WTC11 (cell line): ENCODE data around the gene C17orf100. TPM values are rescaled to one million over a fixed set of nuclear protein-coding genes. Genes with fewer than 3 reads are reported as not detected.

Experiments
- ATAC-seq: fragments of 200-7000 bp; cut with Tn5 transposase; 2 replicates; pipeline ENCODE4 v1.10.0; 2021; ENCODE audit warnings: mild to moderate bottlenecking, moderate library complexity
- CTCF ChIA-PET: fragments of 300-600 bp; sonication (Branson Sonifier 250); formaldehyde crosslinking; loops from one replicate; lab custom pipeline; 2021; ENCODE audit warnings: antibody characterized with exemption; lab: Charles Lee
- POLR2A ChIA-PET: fragments of 350-600 bp; sonication (Branson Sonifier 250); formaldehyde crosslinking; loops from one replicate; lab custom pipeline; 2021; ENCODE audit warnings: antibody characterized with exemption; lab: Charles Lee
- DNase-seq: peaks from one replicate; pipeline ENCODE4 v3.0.0; 2021; ENCODE audit warnings: low spot score
- H3K27ac Mint-ChIP-seq: 2 replicates; pipeline ENCODE4 v1.8.0; 2021; ENCODE audit warnings: mixed read lengths
- H3K27me3 Mint-ChIP-seq: 2 replicates; pipeline ENCODE4 v1.8.0; 2021; ENCODE audit warnings: low read depth, mild to moderate bottlenecking, moderate library complexity, mixed read lengths
- H3K36me3 Mint-ChIP-seq: 2 replicates; pipeline ENCODE4 v1.8.0; 2021; ENCODE audit warnings: mixed read lengths
- H3K4me1 Mint-ChIP-seq: 2 replicates; pipeline ENCODE4 v1.8.0; 2022; ENCODE audit warnings: mixed read lengths
- H3K4me3 Mint-ChIP-seq: 2 replicates; pipeline ENCODE4 v1.8.0; 2021; ENCODE audit warnings: mild to moderate bottlenecking, moderate library complexity, mixed read lengths
- H3K9me3 Mint-ChIP-seq: 2 replicates; pipeline ENCODE4 v1.8.0; 2021; ENCODE audit warnings: mixed read lengths
- AR ChIP-seq: fragments of 250-450 bp; sonication (Bioruptor Pico); IDR thresholded peaks from 2 replicates; pipeline ENCODE4 v1.9.0; 2021; ENCODE audit warnings: mild to moderate bottlenecking
- ATF1 ChIP-seq: sonication (generic); formaldehyde crosslinking; IDR thresholded peaks from 2 replicates; pipeline ENCODE4 v1.8.1; 2023; ENCODE audit warnings: mild to moderate bottlenecking, moderate library complexity, missing genetic modification reagents
- ATF3 ChIP-seq: sonication (generic); formaldehyde crosslinking; conservative IDR thresholded peaks from 2 replicates; pipeline ENCODE4 v1.8.1; 2022; ENCODE audit warnings: mild to moderate bottlenecking, missing genetic modification reagents
- CREB1 ChIP-seq: sonication (generic); formaldehyde crosslinking; IDR thresholded peaks from 2 replicates; pipeline ENCODE4 v1.8.0; 2023; ENCODE audit warnings: mild to moderate bottlenecking, missing genetic modification reagents
- ELF4 ChIP-seq: sonication (generic); formaldehyde crosslinking; IDR thresholded peaks from 2 replicates; pipeline ENCODE4 v1.8.1; 2022; ENCODE audit warnings: low read depth, mild to moderate bottlenecking, moderate library complexity, missing genetic modification reagents
- ESRRA ChIP-seq: sonication (generic); formaldehyde crosslinking; IDR thresholded peaks from 2 replicates; pipeline ENCODE4 v1.8.1; 2022; ENCODE audit warnings: mild to moderate bottlenecking, missing genetic modification reagents, borderline replicate concordance
- ETV6 ChIP-seq: sonication (generic); formaldehyde crosslinking; IDR thresholded peaks from 2 replicates; pipeline ENCODE4 v1.8.1; 2022; ENCODE audit warnings: mild to moderate bottlenecking, missing genetic modification reagents
- GRHL2 ChIP-seq: fragments of 250-450 bp; sonication (Bioruptor Pico); IDR thresholded peaks from 2 replicates; pipeline ENCODE4 v1.8.0; 2022; ENCODE audit warnings: mild to moderate bottlenecking, moderate library complexity; ENCODE audit not compliant: insufficient replicate concordance, severe bottlenecking
- KAT7 ChIP-seq: sonication (generic); formaldehyde crosslinking; IDR thresholded peaks from 2 replicates; pipeline ENCODE4 v1.8.1; 2023; ENCODE audit warnings: missing genetic modification reagents, mild to moderate bottlenecking, borderline replicate concordance
- MAX ChIP-seq: sonication (generic); formaldehyde crosslinking; IDR thresholded peaks from 2 replicates; pipeline ENCODE4 v1.8.0; 2022; ENCODE audit warnings: mild to moderate bottlenecking, missing genetic modification reagents
- MYBL2 ChIP-seq: sonication (generic); formaldehyde crosslinking; IDR thresholded peaks from 2 replicates; pipeline ENCODE4 v1.8.1; 2023; ENCODE audit warnings: mild to moderate bottlenecking, moderate library complexity, missing genetic modification reagents
- PRDM15 ChIP-seq: sonication (generic); formaldehyde crosslinking; IDR thresholded peaks from 2 replicates; pipeline ENCODE4 v1.8.0; 2022; ENCODE audit warnings: missing genetic modification reagents
- USF1 ChIP-seq: sonication (generic); formaldehyde crosslinking; IDR thresholded peaks from 2 replicates; pipeline ENCODE4 v1.8.0; 2022; ENCODE audit warnings: mild to moderate bottlenecking, missing genetic modification reagents
- ZNF138 ChIP-seq: sonication (generic); formaldehyde crosslinking; conservative IDR thresholded peaks from 2 replicates; pipeline ENCODE4 v1.8.1; 2022; ENCODE audit warnings: mild to moderate bottlenecking, moderate library complexity, missing genetic modification reagents
- ZNF219 ChIP-seq: sonication (generic); formaldehyde crosslinking; IDR thresholded peaks from 2 replicates; pipeline ENCODE4 v1.8.0; 2023; ENCODE audit warnings: missing genetic modification reagents, mild to moderate bottlenecking, borderline replicate concordance
- ZNF232 ChIP-seq: sonication (generic); formaldehyde crosslinking; IDR thresholded peaks from 2 replicates; pipeline ENCODE4 v1.8.0; 2022; ENCODE audit warnings: mild to moderate bottlenecking, missing genetic modification reagents
- ZNF396 ChIP-seq: fragments of 250-450 bp; sonication (Bioruptor Pico); IDR thresholded peaks from 2 replicates; pipeline ENCODE4 v1.8.0; 2021; ENCODE audit warnings: mild to moderate bottlenecking, moderate library complexity, borderline replicate concordance
- ZNF671 ChIP-seq: fragments of 250-450 bp; sonication (Bioruptor Pico); IDR thresholded peaks from 2 replicates; pipeline ENCODE4 v1.8.0; 2021; ENCODE audit warnings: mild to moderate bottlenecking
- total RNA-seq: library from RNA; stranded (reverse); gene quantifications from 3 replicates; pipeline ENCODE4 v1.2.3, GENCODE V29; 2021
- TF ChIP-seq, protein P1 (sequence below): sonication (generic); formaldehyde crosslinking; IDR thresholded peaks from 2 replicates; pipeline ENCODE4 v1.8.1; 2022; ENCODE audit warnings: missing genetic modification reagents, borderline replicate concordance
- TF ChIP-seq, protein P2 (sequence below): fragments of 250-450 bp; sonication (Bioruptor Pico); IDR thresholded peaks from 2 replicates; pipeline ENCODE4 v1.9.0; 2021; ENCODE audit warnings: mild to moderate bottlenecking, borderline replicate concordance
- TF ChIP-seq, protein P3 (sequence below): sonication (generic); formaldehyde crosslinking; IDR thresholded peaks from 2 replicates; pipeline ENCODE4 v1.8.1; 2022; ENCODE audit warnings: low read depth, mild to moderate bottlenecking, moderate library complexity, missing genetic modification reagents, borderline replicate concordance

The C17orf100 gene
- total RNA-seq, 1 experiment from 2014 or later: 2.7 TPM

DNA sequence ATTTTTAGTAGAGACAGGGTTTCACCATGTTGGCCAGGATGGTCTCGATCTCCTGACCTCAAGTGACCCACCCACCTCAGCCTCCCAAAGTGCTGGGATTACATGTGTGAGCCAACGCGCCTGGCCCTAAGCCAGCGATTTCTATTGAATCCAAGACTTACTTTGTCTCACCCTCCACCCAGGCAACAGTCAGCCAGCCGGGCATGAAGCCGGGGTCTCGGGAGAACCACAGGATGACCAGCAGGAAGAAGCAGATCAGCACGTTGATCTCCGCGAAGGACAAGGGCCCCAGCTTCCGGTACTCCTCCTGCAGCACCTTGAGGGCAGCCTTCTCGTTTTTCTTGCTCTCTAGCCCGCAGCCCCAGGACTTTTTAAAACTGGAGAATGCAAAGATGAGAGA is 44.0 kb downstream of the C17orf100 start (continued):
- TF ChIP-seq, protein P1, sequence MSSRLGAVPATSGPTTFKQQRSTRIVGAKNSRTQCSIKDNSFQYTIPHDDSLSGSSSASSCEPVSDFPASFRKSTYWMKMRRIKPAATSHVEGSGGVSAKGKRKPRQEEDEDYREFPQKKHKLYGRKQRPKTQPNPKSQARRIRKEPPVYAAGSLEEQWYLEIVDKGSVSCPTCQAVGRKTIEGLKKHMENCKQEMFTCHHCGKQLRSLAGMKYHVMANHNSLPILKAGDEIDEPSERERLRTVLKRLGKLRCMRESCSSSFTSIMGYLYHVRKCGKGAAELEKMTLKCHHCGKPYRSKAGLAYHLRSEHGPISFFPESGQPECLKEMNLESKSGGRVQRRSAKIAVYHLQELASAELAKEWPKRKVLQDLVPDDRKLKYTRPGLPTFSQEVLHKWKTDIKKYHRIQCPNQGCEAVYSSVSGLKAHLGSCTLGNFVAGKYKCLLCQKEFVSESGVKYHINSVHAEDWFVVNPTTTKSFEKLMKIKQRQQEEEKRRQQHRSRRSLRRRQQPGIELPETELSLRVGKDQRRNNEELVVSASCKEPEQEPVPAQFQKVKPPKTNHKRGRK (CRISPR knock-in tag): no peak
- TF ChIP-seq, protein P2, sequence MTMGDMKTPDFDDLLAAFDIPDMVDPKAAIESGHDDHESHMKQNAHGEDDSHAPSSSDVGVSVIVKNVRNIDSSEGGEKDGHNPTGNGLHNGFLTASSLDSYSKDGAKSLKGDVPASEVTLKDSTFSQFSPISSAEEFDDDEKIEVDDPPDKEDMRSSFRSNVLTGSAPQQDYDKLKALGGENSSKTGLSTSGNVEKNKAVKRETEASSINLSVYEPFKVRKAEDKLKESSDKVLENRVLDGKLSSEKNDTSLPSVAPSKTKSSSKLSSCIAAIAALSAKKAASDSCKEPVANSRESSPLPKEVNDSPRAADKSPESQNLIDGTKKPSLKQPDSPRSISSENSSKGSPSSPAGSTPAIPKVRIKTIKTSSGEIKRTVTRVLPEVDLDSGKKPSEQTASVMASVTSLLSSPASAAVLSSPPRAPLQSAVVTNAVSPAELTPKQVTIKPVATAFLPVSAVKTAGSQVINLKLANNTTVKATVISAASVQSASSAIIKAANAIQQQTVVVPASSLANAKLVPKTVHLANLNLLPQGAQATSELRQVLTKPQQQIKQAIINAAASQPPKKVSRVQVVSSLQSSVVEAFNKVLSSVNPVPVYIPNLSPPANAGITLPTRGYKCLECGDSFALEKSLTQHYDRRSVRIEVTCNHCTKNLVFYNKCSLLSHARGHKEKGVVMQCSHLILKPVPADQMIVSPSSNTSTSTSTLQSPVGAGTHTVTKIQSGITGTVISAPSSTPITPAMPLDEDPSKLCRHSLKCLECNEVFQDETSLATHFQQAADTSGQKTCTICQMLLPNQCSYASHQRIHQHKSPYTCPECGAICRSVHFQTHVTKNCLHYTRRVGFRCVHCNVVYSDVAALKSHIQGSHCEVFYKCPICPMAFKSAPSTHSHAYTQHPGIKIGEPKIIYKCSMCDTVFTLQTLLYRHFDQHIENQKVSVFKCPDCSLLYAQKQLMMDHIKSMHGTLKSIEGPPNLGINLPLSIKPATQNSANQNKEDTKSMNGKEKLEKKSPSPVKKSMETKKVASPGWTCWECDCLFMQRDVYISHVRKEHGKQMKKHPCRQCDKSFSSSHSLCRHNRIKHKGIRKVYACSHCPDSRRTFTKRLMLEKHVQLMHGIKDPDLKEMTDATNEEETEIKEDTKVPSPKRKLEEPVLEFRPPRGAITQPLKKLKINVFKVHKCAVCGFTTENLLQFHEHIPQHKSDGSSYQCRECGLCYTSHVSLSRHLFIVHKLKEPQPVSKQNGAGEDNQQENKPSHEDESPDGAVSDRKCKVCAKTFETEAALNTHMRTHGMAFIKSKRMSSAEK (CRISPR knock-in tag): no peak
- TF ChIP-seq, protein P3, sequence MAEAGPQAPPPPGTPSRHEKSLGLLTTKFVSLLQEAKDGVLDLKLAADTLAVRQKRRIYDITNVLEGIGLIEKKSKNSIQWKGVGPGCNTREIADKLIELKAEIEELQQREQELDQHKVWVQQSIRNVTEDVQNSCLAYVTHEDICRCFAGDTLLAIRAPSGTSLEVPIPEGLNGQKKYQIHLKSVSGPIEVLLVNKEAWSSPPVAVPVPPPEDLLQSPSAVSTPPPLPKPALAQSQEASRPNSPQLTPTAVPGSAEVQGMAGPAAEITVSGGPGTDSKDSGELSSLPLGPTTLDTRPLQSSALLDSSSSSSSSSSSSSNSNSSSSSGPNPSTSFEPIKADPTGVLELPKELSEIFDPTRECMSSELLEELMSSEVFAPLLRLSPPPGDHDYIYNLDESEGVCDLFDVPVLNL: no peak
- TF ChIP-seq CREB1 (CRISPR knock-in tag): no peak
- no peak for TF ChIP-seq ESRRA
- no peak for TF ChIP-seq MAX
- TF ChIP-seq ZNF219 (CRISPR knock-in tag): no peak
- no peak for TF ChIP-seq KAT7 (CRISPR knock-in tag)
- TF ChIP-seq AR (CRISPR knock-in tag): no peak
- TF ChIP-seq ZNF138 (CRISPR knock-in tag): no peak

GRCh38 chr17:6696906-6697305 is 45.3 kb downstream of the C17orf100 start:
- no peaks in the 10 kb centered on the region; the same call in 1 of the 2 replicates for H3K27me3 Mint-ChIP-seq
- ChIA-PET POLR2A (no interaction called here), CTCF (interaction anchor here (1.1 to 1.6 kb wide), 2 partner anchors 16 to 31 kb away, joined by 3 to 5 read pairs; partner anchors contain the start of gene SLC13A5)
- DNase-seq (no peak), ATAC-seq (no peak)
- H3K4me1 Mint-ChIP-seq: peaks cover 6% of the 10 kb centered on the region
- no peak overlapping the region for H3K27ac Mint-ChIP-seq
- H3K9me3 Mint-ChIP-seq: no peaks in the 10 kb centered on the region
- H3K36me3 Mint-ChIP-seq: no peaks in the 10 kb centered on the region
- H3K4me3 Mint-ChIP-seq: no peak overlapping the region
- TF ChIP-seq ATF1 (CRISPR knock-in tag) (no peak), ETV6 (CRISPR knock-in tag) (no peak), MYBL2 (no peak), ZNF671 (no peak), ELF4 (CRISPR knock-in tag) (no peak), PRDM15 (CRISPR knock-in tag) (no peak), ATF3 (no peak), GRHL2 (CRISPR knock-in tag) (no peak), ZNF232 (CRISPR knock-in tag) (no peak), USF1 (CRISPR knock-in tag) (no peak), ZNF396 (CRISPR knock-in tag) (no peak)
